PC-9 (cell line): ENCODE results near the gene GRK4.

ENCODE experiments used
- CTCF ChIP-seq: fragments of 200-600 bp; sonication (generic); conservative IDR thresholded peaks from 2 replicates; pipeline ENCODE4 v1.6.1; 2017; ENCODE audit warnings: mixed run types, antibody characterized with exemption, mild to moderate bottlenecking, moderate library complexity
- EZH2 ChIP-seq: fragments of 200-600 bp; sonication (generic); IDR thresholded peaks from 2 replicates; pipeline ENCODE4 v1.8.0; 2017; ENCODE audit warnings: antibody characterized with exemption, low read depth

DNA sequence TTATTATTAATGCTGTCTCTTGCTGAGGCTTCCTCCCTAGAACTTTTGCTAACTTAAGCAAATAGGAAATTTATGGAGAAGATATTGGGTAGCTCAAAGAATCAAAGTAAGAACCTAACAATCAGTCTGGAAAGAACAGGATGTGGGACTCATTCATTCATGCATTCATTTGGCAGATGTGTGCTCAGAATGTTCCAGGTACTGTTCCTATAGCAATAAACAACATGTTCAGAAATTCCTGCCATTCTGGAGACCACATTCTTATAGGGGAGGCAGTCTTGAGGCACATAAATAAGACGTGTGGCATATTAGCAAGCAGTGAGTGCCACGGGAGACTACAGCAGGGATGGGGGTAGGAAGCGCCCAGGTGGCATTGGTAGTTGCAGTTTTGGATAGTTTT, 5.0 kb downstream of the GRK4 start:
- TF ChIP-seq CTCF (no peak), EZH2 (no peak)
